Choroid plexus epithelial cell (primary cell): ENCODE data around the gene CLOCK.

ENCODE experiments used
- DNase-seq: peaks from one replicate; pipeline ENCODE4 v3.0.0-alpha.2; 2010; ENCODE audit warnings: low read depth
- H3K4me3 ChIP-seq: 2 replicates; pipeline ENCODE4 v1.5.1; 2011; ENCODE audit warnings: low read depth, mild to moderate bottlenecking, control low read depth, low read length, moderate library complexity
- TF ChIP-seq, protein P1 (sequence below): conservative IDR thresholded peaks from 2 replicates; pipeline ENCODE4 v1.5.1; 2011; ENCODE audit warnings: low read depth, mild to moderate bottlenecking, control low read depth, inconsistent platforms, low read length, moderate library complexity

The CLOCK gene

DNA sequence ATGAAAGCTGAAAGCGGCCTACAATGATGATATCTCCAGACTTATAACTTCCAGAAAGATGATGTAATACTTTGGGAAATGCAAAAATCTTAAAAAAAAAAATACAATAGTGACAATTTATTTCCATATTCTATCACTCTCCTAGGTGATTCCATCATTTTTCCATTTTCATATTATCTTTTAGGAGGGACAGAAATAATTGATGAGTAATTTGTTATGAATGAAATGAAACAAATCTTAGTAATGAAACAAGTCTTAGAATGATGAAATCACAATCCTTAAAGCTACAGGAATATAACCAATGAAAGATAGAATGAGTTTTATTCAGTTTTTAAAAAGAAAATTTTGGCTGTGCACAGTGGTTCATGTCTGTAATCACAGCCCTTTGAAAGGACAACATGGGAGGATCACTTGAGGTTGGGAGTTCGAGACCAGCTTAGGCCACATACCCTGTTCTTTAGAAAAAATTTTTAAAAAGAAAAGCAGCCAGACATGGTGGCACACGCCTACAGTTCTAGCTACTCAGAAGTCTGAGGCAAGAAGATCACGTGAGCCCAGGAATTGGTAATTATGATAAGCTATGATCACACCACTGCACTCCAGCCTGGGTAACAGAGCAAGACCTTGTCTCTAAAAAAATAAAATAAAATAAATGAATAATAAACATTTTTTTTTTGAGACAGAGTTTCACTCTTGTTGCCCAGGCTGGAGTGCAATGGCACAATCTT, 21.7 kb downstream of the CLOCK start:
- DNase-seq: no peak
- no peak overlapping the region for H3K4me3 ChIP-seq
- TF ChIP-seq, protein P1, sequence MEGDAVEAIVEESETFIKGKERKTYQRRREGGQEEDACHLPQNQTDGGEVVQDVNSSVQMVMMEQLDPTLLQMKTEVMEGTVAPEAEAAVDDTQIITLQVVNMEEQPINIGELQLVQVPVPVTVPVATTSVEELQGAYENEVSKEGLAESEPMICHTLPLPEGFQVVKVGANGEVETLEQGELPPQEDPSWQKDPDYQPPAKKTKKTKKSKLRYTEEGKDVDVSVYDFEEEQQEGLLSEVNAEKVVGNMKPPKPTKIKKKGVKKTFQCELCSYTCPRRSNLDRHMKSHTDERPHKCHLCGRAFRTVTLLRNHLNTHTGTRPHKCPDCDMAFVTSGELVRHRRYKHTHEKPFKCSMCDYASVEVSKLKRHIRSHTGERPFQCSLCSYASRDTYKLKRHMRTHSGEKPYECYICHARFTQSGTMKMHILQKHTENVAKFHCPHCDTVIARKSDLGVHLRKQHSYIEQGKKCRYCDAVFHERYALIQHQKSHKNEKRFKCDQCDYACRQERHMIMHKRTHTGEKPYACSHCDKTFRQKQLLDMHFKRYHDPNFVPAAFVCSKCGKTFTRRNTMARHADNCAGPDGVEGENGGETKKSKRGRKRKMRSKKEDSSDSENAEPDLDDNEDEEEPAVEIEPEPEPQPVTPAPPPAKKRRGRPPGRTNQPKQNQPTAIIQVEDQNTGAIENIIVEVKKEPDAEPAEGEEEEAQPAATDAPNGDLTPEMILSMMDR: no peak

DNA sequence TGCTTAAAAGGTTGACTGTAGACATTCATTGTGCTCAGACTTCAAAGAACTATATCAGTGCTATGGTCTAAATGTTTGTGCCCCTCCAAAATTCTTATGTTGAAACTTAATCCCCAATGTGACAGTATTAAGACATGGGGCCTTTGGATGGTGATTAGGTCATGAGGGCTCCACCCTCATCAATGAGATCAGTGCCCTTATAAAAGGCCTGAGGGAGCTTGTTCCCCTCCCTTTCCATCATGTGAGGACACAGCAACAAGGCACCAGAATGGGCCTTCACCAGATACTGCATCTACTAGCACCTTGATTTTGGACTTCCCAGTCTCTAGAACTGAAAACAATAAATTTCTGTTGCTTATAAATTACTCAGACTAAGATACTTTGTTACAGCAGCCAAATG, 28.3 kb downstream of the CLOCK start:
- no peak for DNase-seq
- H3K4me3 ChIP-seq: no peak overlapping the region
- TF ChIP-seq, protein P1: no peak

GRCh38 chr4:55517526-55518229, 29.0 kb downstream of the CLOCK start:
- TF ChIP-seq, protein P1: no peak

GRCh38 chr4:55512922-55513571, 33.7 kb downstream of the CLOCK start:
- DNase-seq: no peak
- TF ChIP-seq, protein P1: no peak
- H3K4me3 ChIP-seq: no peak overlapping the region

More at GRCh38 chr4:55517526-55518229, 29.0 kb downstream of the CLOCK start:
- no peak overlapping the region for H3K4me3 ChIP-seq
- no peak for DNase-seq

GRCh38 chr4:55512077-55512476, 34.6 kb downstream of the CLOCK start:
- H3K4me3 ChIP-seq: no peak overlapping the region
- TF ChIP-seq, protein P1: no peak
- no peak for DNase-seq

DNA sequence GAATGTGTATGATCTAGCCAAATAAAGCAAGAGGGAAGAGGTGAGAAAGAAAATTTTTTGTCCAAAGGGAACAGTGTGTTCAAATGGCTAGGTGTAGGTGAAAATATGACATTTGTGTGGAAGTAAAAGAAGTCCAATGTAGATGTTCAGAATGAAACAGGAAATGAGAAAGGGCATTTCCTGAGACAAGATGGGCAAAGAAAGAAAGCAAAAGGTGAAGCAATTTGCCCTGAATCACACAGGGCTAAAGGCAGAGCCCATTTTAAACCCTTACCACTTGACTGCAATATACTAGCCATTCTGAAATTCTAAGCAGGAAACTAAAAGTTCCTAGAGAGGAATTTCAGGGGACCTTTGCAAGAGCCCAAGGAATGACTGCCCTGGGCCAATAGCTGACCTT, 36.0 kb downstream of the CLOCK start:
- TF ChIP-seq, protein P1: no peak

More for the DNA sequence above, 36.0 kb downstream of the CLOCK start:
- no peak overlapping the region for H3K4me3 ChIP-seq
- no peak for DNase-seq
